ENCODE measurements around the gene ALK. TPM values are rescaled to one million over a fixed set of nuclear protein-coding genes. Genes with fewer than 3 reads are reported as not detected.

ALK gene
- total and polyA plus RNA-seq, 10 of the 15 experiments (the other 5 are each of a cell fraction or from before 2014, with no cell fraction given) = 0.11 TPM; not detected in 9

- TF ChIP-seq ATF2 (IDR thresholded peaks at IDR 0.05; ENCODE audit: low read length) (no peak), ZNF207 (IDR thresholded peaks at IDR 0.05; ENCODE audit: borderline replicate concordance) (no peak), CEBPZ (IDR thresholded peaks at IDR 0.05; ENCODE audit: low read depth, low read length) (no peak), E4F1 (IDR thresholded peaks at IDR 0.05; ENCODE audit: borderline replicate concordance, partially characterized antibody) (no peak), MAX (IDR thresholded peaks at IDR 0.05; ENCODE audit: low read depth, low read length) (no peak), CHD2 (IDR thresholded peaks at IDR 0.05; ENCODE audit: borderline replicate concordance, low read depth, low read length) (no peak), PAX5 (IDR thresholded peaks at IDR 0.05; ENCODE audit: borderline replicate concordance, low read depth, low read length) (no peak), WRNIP1 (IDR thresholded peaks at IDR 0.05; ENCODE audit: borderline replicate concordance, low read depth, low read length) (no peak), FOS (IDR thresholded peaks at IDR 0.05; ENCODE audit: borderline replicate concordance, extremely low read depth, insufficient read length) (no peak), SMAD5 (IDR thresholded peaks at IDR 0.05; ENCODE audit: low read depth) (no peak), NFYB (IDR thresholded peaks at IDR 0.05; ENCODE audit: insufficient read depth, low read depth, low read length) (no peak), ATF3 (IDR thresholded peaks at IDR 0.05; ENCODE audit: borderline replicate concordance, extremely low read depth, low read depth, low read length) (no peak), SP1 (IDR thresholded peaks at IDR 0.05; ENCODE audit: low read depth, low read length) (no peak), MYC (IDR thresholded peaks at IDR 0.05; ENCODE audit: insufficient read depth, insufficient read length, insufficient replicate concordance, low read length, severe bottlenecking) (no peak), NR2C2 (IDR thresholded peaks at IDR 0.05; ENCODE audit: borderline replicate concordance, control insufficient read depth, insufficient read length, low read depth) (no peak), YY1 (IDR thresholded peaks at IDR 0.05; ENCODE audit: low read depth, low read length) (no peak)
- SMC1A ChIA-PET (ENCODE audit: uncharacterized antibody, unreplicated experiment) = interaction anchor here (0.8 to 1.4 kb wide), 3 partner anchors 30 to 89 kb away, joined by 3 to 6 read pairs (median 4); no protein-coding TSS in a partner anchor
- RAD21 ChIA-PET (ENCODE audit: unreplicated experiment) = no interaction called here
- H2AFZ ChIP-seq (ENCODE audit: control insufficient read depth, low read depth, low read length) = no peak overlapping the region
- H3K36me3 ChIP-seq (ENCODE audit: control insufficient read depth in 2 of 2, insufficient read depth in 2 of 2, low read length in 1 of 2) = no peaks in the 10 kb centered on the region
- no peaks in the 10 kb centered on the region for H3K79me2 ChIP-seq (ENCODE audit: control insufficient read depth, insufficient read depth, low read length)
- H3K4me2 ChIP-seq (ENCODE audit: control insufficient read depth, insufficient read depth) = no peak overlapping the region
- CTCF ChIA-PET = interaction anchor here (1.1 kb wide), 1 partner anchor 20 kb away, joined by 3 read pairs; no protein-coding TSS in a partner anchor
- BruUV-seq (replicated peaks) = no TSS peak
- peaks cover 7% of the 10 kb centered on the region; the same call in 1 of the 2 replicates for H3K4me1 ChIP-seq (ENCODE audit: control insufficient read depth, insufficient read depth, low read length)
- no peaks in the 10 kb centered on the region for H4K20me1 ChIP-seq (ENCODE audit: control insufficient read depth, insufficient read depth)
- H3K9me3 ChIP-seq (replicated peaks; ENCODE audit: control insufficient read depth, insufficient read depth, low read length) = no peaks in the 10 kb centered on the region; the same call in 2 of the 3 replicates
- no peaks in the 10 kb centered on the region for H3K27me3 ChIP-seq (replicated peaks in 1 of 2; ENCODE audit: control insufficient read depth in 2 of 2, insufficient read depth in 2 of 2, low read length in 1 of 2)
- FAIRE-seq = no peak
- intact Hi-C loops (cut with micrococcal nuclease; ENCODE audit: unreplicated experiment) (no loop called here), in situ Hi-C loops (cut with MboI) (no loop called here)
- no peak for ATAC-seq
- H3K27ac ChIP-seq (ENCODE audit: control insufficient read depth, insufficient read depth) = no peak overlapping the region
- POLR2A ChIA-PET = interaction anchor here (0.6 kb wide), 1 partner anchor 899 kb away, joined by 3 read pairs; no protein-coding TSS in a partner anchor
- no peak for DNase-seq (ENCODE audit: low read depth, low spot score)
- no peak overlapping the region for H3K4me3 ChIP-seq
- WGBS (ENCODE audit: insufficient coverage, insufficient replicate concordance, low lambda C conversion rate, missing lambda C conversion rate) = 80% methylated on average over 3 of the region's 3 CpGs
- no peak overlapping the region for H3K9ac ChIP-seq (ENCODE audit: control insufficient read depth, insufficient read depth, low read length)
Measured at GRCh38 chr2:29743516-29743915, 177.9 kb downstream of the ALK start.

Measured in GM12878 (cell line).